Stomach (tissue), 4 donors: Measurements from ENCODE around the gene ATAD1.

Source experiments
- CTCF ChIP-seq, 7 experiments: fragments of 450-650 bp in 4 of 7; fragments of 200-600 bp in 3 of 7; sonication (generic) in 3 of 7; IDR thresholded peaks; one replicate each; pipeline ENCODE4 v1.5.1; 2016 to 2019; ENCODE audit warnings: antibody characterized with exemption in 7 of 7, control low read depth in 2 of 7, mild to moderate bottlenecking in 1 of 7
- EP300 ChIP-seq: sonication (generic); formaldehyde crosslinking; IDR thresholded peaks from one replicate; pipeline ENCODE4 v1.6.1; 2017; ENCODE audit warnings: antibody characterized with exemption
- POLR2A ChIP-seq, 4 donors: fragments of 450-650 bp; IDR thresholded peaks; one replicate each; pipeline ENCODE4 v1.6.1; 2016; ENCODE audit warnings: antibody characterized with exemption in 4 of 4, control low read depth in 2 of 4, mild to moderate bottlenecking in 1 of 4, moderate library complexity in 1 of 4
- POLR2AphosphoS5 ChIP-seq, 3 donors: sonication (generic); formaldehyde crosslinking; IDR thresholded peaks; one replicate each; pipeline ENCODE4 v1.6.1; 2016; ENCODE audit warnings: antibody characterized with exemption in 3 of 3

DNA sequence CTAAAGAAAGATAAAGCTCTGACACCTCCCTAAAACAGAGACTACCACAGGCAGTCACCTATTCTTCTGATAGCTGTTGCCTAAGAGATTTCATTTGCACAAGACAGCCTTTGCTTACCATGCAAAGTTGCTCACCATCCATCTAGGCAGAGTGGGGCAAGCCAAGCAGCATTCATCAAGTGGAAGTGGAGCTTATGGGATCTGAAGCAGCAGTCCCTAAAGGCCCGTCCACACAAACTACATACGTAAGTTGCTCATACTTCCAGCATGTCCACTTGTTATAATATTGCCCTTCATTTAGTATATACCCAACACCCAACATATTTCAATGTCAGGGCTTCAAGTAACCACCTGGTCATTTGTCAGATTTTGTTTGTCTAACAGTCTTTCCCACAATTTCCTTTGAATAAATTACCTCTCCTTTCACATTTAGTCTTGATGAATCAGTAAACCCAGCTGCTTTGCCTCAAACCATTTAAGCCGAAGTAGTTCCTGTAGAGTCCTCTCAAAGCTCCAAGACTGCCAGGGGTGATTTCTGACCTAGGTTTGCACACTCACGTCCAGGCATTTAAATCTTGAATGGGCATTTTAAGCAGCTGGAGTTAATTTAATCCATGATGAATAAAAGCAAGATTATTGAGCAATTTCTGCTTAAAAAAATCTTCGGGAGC lies 67.9 kb downstream of the ATAD1 start:
- TF ChIP-seq CTCF (IDR thresholded peaks at IDR 0.05) (no peak), POLR2AphosphoS5 (IDR thresholded peaks at IDR 0.05) (no peak), POLR2A (IDR thresholded peaks at IDR 0.05) (no peak), EP300 (no peak)
